Measurements from ENCODE around the gene RNF11.
"Not testable (repeated sequence)": the region's sequence is repeated elsewhere in the genome, so short reads cannot be mapped to it uniquely, and the experiment has no call there.

The RNF11 gene

GRCh38 chr1:51230501-51231078, 5.5 kb upstream of the RNF11 start:
- no peak for DNase-seq

GRCh38 chr1:51231120-51231519, 5.0 kb upstream of the RNF11 start:
- DNase-seq, result no peak

GRCh38 chr1:51231896-51232295, 4.2 kb upstream of the RNF11 start:
- no peak for DNase-seq

- DNase-seq, result not testable (repeated sequence)
These were observed 1.8 kb upstream of the RNF11 start for GRCh38 chr1:51234236-51234635.

GRCh38 chr1:51234721-51235425, 1.2 kb upstream of the RNF11 start:
- DNase-seq, result peak; percentile 26

GRCh38 chr1:51236531-51237350, 668 bp downstream of the RNF11 start:
- DNase-seq, result peak; percentile 42

- DNase-seq, result no peak
These were observed 1.4 kb downstream of the RNF11 start for GRCh38 chr1:51237351-51238033.

GRCh38 chr1:51238034-51238403, 1.9 kb downstream of the RNF11 start:
- DNase-seq, result peak; percentile 26

- DNase-seq, result peak; percentile 23
These were observed 4.0 kb downstream of the RNF11 start for GRCh38 chr1:51240084-51240483.

GRCh38 chr1:51241119-51241518, 5.0 kb downstream of the RNF11 start:
- DNase-seq, result no peak

- no peak for DNase-seq
These were observed 6.5 kb downstream of the RNF11 start for GRCh38 chr1:51242546-51242945.

GRCh38 chr1:51247022-51247421, 10.9 kb downstream of the RNF11 start:
- no peak for DNase-seq

- no peak for DNase-seq
These were observed 11.4 kb downstream of the RNF11 start for GRCh38 chr1:51247499-51247898.

GRCh38 chr1:51249445-51249844, 13.4 kb downstream of the RNF11 start:
- DNase-seq, result no peak

GRCh38 chr1:51250729-51251128, 14.7 kb downstream of the RNF11 start:
- DNase-seq, result not testable (repeated sequence)

GRCh38 chr1:51251165-51251564, 15.1 kb downstream of the RNF11 start:
- not testable (repeated sequence) for DNase-seq

- DNase-seq, result no peak
These were observed 16.3 kb downstream of the RNF11 start for GRCh38 chr1:51252366-51252765.

- DNase-seq, result no peak
These were observed 17.6 kb downstream of the RNF11 start for GRCh38 chr1:51253691-51254090.

- DNase-seq, result no peak
These were observed 19.3 kb downstream of the RNF11 start for GRCh38 chr1:51255331-51255730.

- no peak for DNase-seq
These were observed 27.2 kb downstream of the RNF11 start for GRCh38 chr1:51263147-51263877.

GRCh38 chr1:51264451-51264850, 28.4 kb downstream of the RNF11 start:
- no peak for DNase-seq

GRCh38 chr1:51265618-51266017, 29.5 kb downstream of the RNF11 start:
- no peak for DNase-seq

GRCh38 chr1:51266181-51266580, 30.1 kb downstream of the RNF11 start:
- no peak for DNase-seq
